ENCODE results near the gene URB1. TPM values are rescaled to one million over a fixed set of nuclear protein-coding genes. Genes with fewer than 3 reads are reported as not detected.
"Not testable (repeated sequence)": the region's sequence is repeated elsewhere in the genome, so short reads cannot be mapped to it uniquely, and the experiment has no call there.

URB1 gene
- polyA plus RNA-seq, 2 of the 4 experiments (the other 2 are of a cell fraction): 8.7 to 10.1 TPM

- Histone ChIP-seq H3K9me3 (no peaks in the 10 kb centered on the region), H3K4me3 (no peak overlapping the region), H3K4me1 (no peaks in the 10 kb centered on the region), H3K4me2 (no peak overlapping the region), H3K27ac (no peak overlapping the region)
- no peak for DNase-seq (ENCODE audit: low read depth in 1 of 2, low spot score in 1 of 2)
- whole genome bisulfite sequencing (ENCODE audit: missing lambda C conversion rate): 95% methylated on average over 5 of the region's 5 CpGs
- FAIRE-seq: no peak
- ChIA-PET POLR2A (no interaction called here), CTCF (interaction anchor here (0.8 kb wide), 1 partner anchor 288 kb away, joined by 3 read pairs; no protein-coding TSS in a partner anchor)
- TF ChIP-seq KDM5A (IDR thresholded peaks at IDR 0.05) (no peak), HDAC2 (IDR thresholded peaks at IDR 0.05) (no peak), EHF (CRISPR knock-in tag; IDR thresholded peaks at IDR 0.05) (no peak), SMC3 (IDR thresholded peaks at IDR 0.05) (no peak), CBX2 (IDR thresholded peaks at IDR 0.05; ENCODE audit: borderline replicate concordance, low read depth) (no peak), MAZ (IDR thresholded peaks at IDR 0.05; ENCODE audit: borderline replicate concordance, low read depth, low read length) (no peak), RNF2 (IDR thresholded peaks at IDR 0.05; ENCODE audit: borderline replicate concordance, low read depth) (no peak), NFE2L2 (conservative IDR thresholded peaks at IDR 0.05; ENCODE audit: low read length) (no peak), MAFK (IDR thresholded peaks at IDR 0.05; ENCODE audit: partially characterized antibody) (no peak), ZC3H11A (IDR thresholded peaks at IDR 0.05) (no peak), ZNF302 (CRISPR knock-in tag; IDR thresholded peaks at IDR 0.05) (no peak), CHD2 (IDR thresholded peaks at IDR 0.05; ENCODE audit: low read length, partially characterized antibody) (no peak), HOXA7 (CRISPR knock-in tag; IDR thresholded peaks at IDR 0.05) (no peak), FOSL2 (IDR thresholded peaks at IDR 0.05) (no peak), FOSL2 (CRISPR knock-in tag; IDR thresholded peaks at IDR 0.05) (no peak), POLR2A (IDR thresholded peaks at IDR 0.05; ENCODE audit: low read length) (no peak), ATOH8 (CRISPR knock-in tag; IDR thresholded peaks at IDR 0.05; ENCODE audit: low read depth) (no peak), JUN (IDR thresholded peaks at IDR 0.05) (no peak)
- ATAC-seq: no peak
Observed at GRCh38 chr21:32312326-32312725, 80.5 kb downstream of the URB1 start.

GRCh38 chr21:32311621-32312020 is 81.2 kb downstream of the URB1 start:
- 90% methylated on average over 3 of the region's 9 CpGs for WGBS (ENCODE audit: missing lambda C conversion rate)
- no peak overlapping the region for H3K27ac ChIP-seq
- DNase-seq (ENCODE audit: low read depth in 1 of 2, low spot score in 1 of 2): no peak

GRCh38 chr21:32310976-32311375 is 81.8 kb downstream of the URB1 start:
- POLR2A ChIA-PET; H3K4me2 ChIP-seq; H3K4me1 ChIP-seq; CTCF ChIA-PET; ATAC-seq; DNase-seq (ENCODE audit: low read depth in 1 of 2, low spot score in 1 of 2); H3K27ac ChIP-seq; H3K4me3 ChIP-seq; FAIRE-seq; H3K9me3 ChIP-seq: not testable (repeated sequence)
- WGBS (ENCODE audit: missing lambda C conversion rate): 88% methylated on average over 9 of the region's 9 CpGs

More at GRCh38 chr21:32311621-32312020, 81.2 kb downstream of the URB1 start:
- ChIA-PET CTCF (no interaction called here), POLR2A (no interaction called here)
- H3K4me2 ChIP-seq: no peak overlapping the region
- TF ChIP-seq NFE2L2 (conservative IDR thresholded peaks at IDR 0.05; ENCODE audit: low read length) (no peak), PBX3 (IDR thresholded peaks at IDR 0.05) (no peak), USF2 (IDR thresholded peaks at IDR 0.05) (no peak), HDAC2 (IDR thresholded peaks at IDR 0.05) (no peak), ZFP36 (IDR thresholded peaks at IDR 0.05; ENCODE audit: borderline replicate concordance, partially characterized antibody) (no peak), CHD4 (IDR thresholded peaks at IDR 0.05; ENCODE audit: borderline replicate concordance) (no peak), ZC3H11A (IDR thresholded peaks at IDR 0.05) (no peak), POLR2AphosphoS2 (conservative IDR thresholded peaks at IDR 0.05; ENCODE audit: low read length) (no peak), KDM5A (IDR thresholded peaks at IDR 0.05) (no peak), GATA3 (IDR thresholded peaks at IDR 0.05; ENCODE audit: borderline replicate concordance) (no peak)
- H3K9me3 ChIP-seq: no peaks in the 10 kb centered on the region
- H3K4me3 ChIP-seq: no peak overlapping the region
- no peak for FAIRE-seq
- no peak for ATAC-seq
- H3K4me1 ChIP-seq: no peaks in the 10 kb centered on the region

Measured in A549 (cell line).